Breast epithelium (tissue), 4 donors: ENCODE results near the gene SIAH1. TPM values are rescaled to one million over a fixed set of nuclear protein-coding genes. Genes with fewer than 3 reads are reported as not detected.
"Not testable (repeated sequence)": the region's sequence is repeated elsewhere in the genome, so short reads cannot be mapped to it uniquely, and the experiment has no call there.

Experiments used
- DNase-seq, 2 donors: peaks; one replicate each; pipeline ENCODE4 v3.0.0-alpha.2; 2019; ENCODE audit warnings: low spot score in 2 of 2
- H3K27ac ChIP-seq, 2 donors: fragments of 200-600 bp; sonication (generic) in 1 of 2; one replicate each; pipeline ENCODE4 v1.5.1; 2016 to 2019; ENCODE audit warnings: mild to moderate bottlenecking in 1 of 2
- H3K27me3 ChIP-seq, 2 donors: fragments of 200-600 bp; sonication (generic) in 1 of 2; one replicate each; pipeline versions ENCODE4 v1.5.1 to v1.6.0; 2017 to 2019; ENCODE audit warnings: control low read depth in 1 of 2, mild to moderate bottlenecking in 1 of 2
- H3K36me3 ChIP-seq: fragments of 200-600 bp; one replicate; pipeline ENCODE4 v1.5.1; 2019
- H3K4me1 ChIP-seq, 2 donors: fragments of 200-600 bp; sonication (generic); one replicate each; pipeline ENCODE4 v1.5.1; 2016 to 2019; ENCODE audit warnings: control low read depth in 1 of 2
- H3K4me3 ChIP-seq, 3 donors: fragments of 200-600 bp; sonication (generic); 1 replicate in 2 of 3; 2 replicates in 1 of 3; pipeline ENCODE4 v1.5.1; 2016 to 2019; ENCODE audit warnings: mild to moderate bottlenecking in 3 of 3, moderate library complexity in 2 of 3
- H3K9me3 ChIP-seq, 2 donors: fragments of 200-600 bp; sonication (generic) in 1 of 2; one replicate each; pipeline ENCODE4 v1.5.1; 2016 to 2019; ENCODE audit warnings: control low read depth in 1 of 2
- CTCF ChIP-seq, 3 donors: fragments of 450-650 bp; IDR thresholded peaks; one replicate each; pipeline ENCODE4 v1.5.1; 2016 to 2017; ENCODE audit warnings: antibody characterized with exemption in 3 of 3, mild to moderate bottlenecking in 3 of 3, moderate library complexity in 3 of 3
- POLR2A ChIP-seq: fragments of 450-650 bp; IDR thresholded peaks from one replicate; pipeline ENCODE4 v1.6.1; 2016; ENCODE audit warnings: antibody characterized with exemption, mild to moderate bottlenecking, moderate library complexity
- POLR2AphosphoS5 ChIP-seq, 3 donors: sonication (generic); formaldehyde crosslinking; IDR thresholded peaks; one replicate each; pipeline ENCODE4 v1.6.1; 2017; ENCODE audit warnings: antibody characterized with exemption in 3 of 3
- intact Hi-C: fragments of 100-400 bp; cut with DNase I; formaldehyde crosslinking; loops from one replicate; pipeline ENCODE4 v1.15.1; 2023; ENCODE audit warnings: low total_unique reads
- total RNA-seq, 3 donors: library from RNA; depleted of rRNA; stranded (reverse); fragments of >200 nt; gene quantifications; one replicate each; pipeline ENCODE4 v1.1.0, GENCODE V29; 2016

Gene SIAH1
- total RNA-seq, 3 donors from 2014 or later, result 36.2 to 45.2 (median 44.2) TPM

- Histone ChIP-seq H3K27me3 (no peaks in the 10 kb centered on the region), H3K27ac (no peak overlapping the region), H3K36me3 (no peaks in the 10 kb centered on the region), H3K4me3 (no peak overlapping the region), H3K9me3 (no peaks in the 10 kb centered on the region), H3K4me1 (peaks cover 0 to 28% of the 10 kb centered on the region in 2 donors)
- no peak for TF ChIP-seq POLR2A
- TF ChIP-seq CTCF (IDR thresholded peaks at IDR 0.05), result no peak
- no peak for TF ChIP-seq POLR2AphosphoS5 (IDR thresholded peaks at IDR 0.05)
- no peak for DNase-seq
- intact Hi-C loops, result no loop called here
These were observed 11.0 kb downstream of the SIAH1 start for GRCh38 chr16:48374255-48374654.

DNA sequence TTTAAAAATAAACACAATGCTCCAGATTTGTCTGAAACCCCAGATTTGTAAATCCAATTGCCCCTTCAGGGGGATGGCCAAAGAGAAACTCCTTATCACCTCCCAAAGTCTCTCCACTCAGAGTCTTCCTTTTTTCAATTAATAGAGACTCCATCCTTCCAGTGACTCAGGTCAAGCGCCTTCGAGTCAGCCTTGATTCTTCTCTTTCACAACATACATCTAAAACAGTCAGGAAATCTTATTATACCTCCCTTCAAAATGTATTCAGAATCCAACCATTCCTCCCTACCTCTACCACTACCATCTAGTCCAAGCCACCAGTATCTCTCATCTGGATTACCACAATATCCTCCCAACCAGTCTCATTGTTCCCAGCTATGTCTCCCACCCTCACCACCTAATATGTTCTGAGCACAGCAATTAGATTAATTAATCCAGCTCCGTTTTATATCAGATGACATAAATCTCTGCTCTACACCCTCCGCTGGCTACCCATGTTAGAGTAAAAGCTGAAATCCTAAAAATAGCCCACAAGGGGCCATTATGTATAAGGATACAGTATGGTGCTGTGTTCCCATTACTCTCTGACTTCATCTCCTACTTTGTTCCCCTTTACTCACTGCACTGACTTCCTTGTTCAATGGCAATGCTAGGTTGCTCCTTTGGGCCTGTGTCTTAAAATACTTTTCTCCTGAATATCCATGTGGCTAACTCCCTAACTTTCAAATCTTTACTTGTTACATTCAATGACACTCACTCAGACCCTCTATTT lies 11.8 kb downstream of the SIAH1 start:
- no peak overlapping the region for H3K4me3 ChIP-seq
- H3K36me3 ChIP-seq, result no peaks in the 10 kb centered on the region
- intact Hi-C loops, result no loop called here
- H3K4me1 ChIP-seq, result peaks cover 0 to 22% of the 10 kb centered on the region in 2 donors
- TF ChIP-seq CTCF (IDR thresholded peaks at IDR 0.05), result no peak
- no peak for TF ChIP-seq POLR2AphosphoS5 (IDR thresholded peaks at IDR 0.05)
- no peaks in the 10 kb centered on the region for H3K27me3 ChIP-seq
- DNase-seq, result no peak
- no peak overlapping the region for H3K27ac ChIP-seq
- no peaks in the 10 kb centered on the region for H3K9me3 ChIP-seq

DNA sequence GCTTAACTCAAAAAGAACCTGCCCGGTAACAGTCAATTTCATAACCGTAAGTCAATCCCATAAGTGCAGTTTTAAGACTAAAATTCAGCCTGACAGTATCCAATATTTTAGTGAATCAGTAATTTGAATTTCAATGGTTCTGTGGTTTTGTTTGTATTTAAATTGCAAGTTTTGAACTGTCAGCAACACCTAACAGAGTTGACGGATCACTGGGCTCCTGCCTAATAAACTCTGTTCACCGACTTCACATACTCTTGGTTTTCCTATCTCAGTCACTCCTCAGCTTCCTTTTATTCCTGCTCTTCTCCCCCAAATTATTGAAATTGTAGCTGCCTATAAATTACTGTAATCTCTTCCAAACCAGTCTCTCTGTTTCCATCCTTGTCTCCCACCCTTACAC lies 12.5 kb downstream of the SIAH1 start:
- no peaks in the 10 kb centered on the region for H3K9me3 ChIP-seq
- H3K27me3 ChIP-seq, result no peaks in the 10 kb centered on the region
- no peaks in the 10 kb centered on the region for H3K36me3 ChIP-seq
- no peak for DNase-seq
- no peak for TF ChIP-seq POLR2A
- no peak for TF ChIP-seq CTCF (IDR thresholded peaks at IDR 0.05)
- H3K27ac ChIP-seq, result no peak overlapping the region
- peaks cover 0 to 22% of the 10 kb centered on the region in 2 donors for H3K4me1 ChIP-seq
- no peak overlapping the region for H3K4me3 ChIP-seq
- intact Hi-C loops, result no loop called here

GRCh38 chr16:48371393-48371780 lies 13.8 kb downstream of the SIAH1 start:
- no peak overlapping the region for H3K27ac ChIP-seq
- H3K4me1 ChIP-seq, result peaks cover 5 to 28% of the 10 kb centered on the region in 2 donors
- H3K27me3 ChIP-seq, result no peaks in the 10 kb centered on the region
- H3K4me3 ChIP-seq, result no peak overlapping the region
- intact Hi-C loops, result no loop called here
- TF ChIP-seq CTCF (IDR thresholded peaks at IDR 0.05) (no peak), POLR2AphosphoS5 (IDR thresholded peaks at IDR 0.05) (no peak), POLR2A (no peak)
- H3K36me3 ChIP-seq, result no peaks in the 10 kb centered on the region
- no peaks in the 10 kb centered on the region for H3K9me3 ChIP-seq
- no peak for DNase-seq

DNA sequence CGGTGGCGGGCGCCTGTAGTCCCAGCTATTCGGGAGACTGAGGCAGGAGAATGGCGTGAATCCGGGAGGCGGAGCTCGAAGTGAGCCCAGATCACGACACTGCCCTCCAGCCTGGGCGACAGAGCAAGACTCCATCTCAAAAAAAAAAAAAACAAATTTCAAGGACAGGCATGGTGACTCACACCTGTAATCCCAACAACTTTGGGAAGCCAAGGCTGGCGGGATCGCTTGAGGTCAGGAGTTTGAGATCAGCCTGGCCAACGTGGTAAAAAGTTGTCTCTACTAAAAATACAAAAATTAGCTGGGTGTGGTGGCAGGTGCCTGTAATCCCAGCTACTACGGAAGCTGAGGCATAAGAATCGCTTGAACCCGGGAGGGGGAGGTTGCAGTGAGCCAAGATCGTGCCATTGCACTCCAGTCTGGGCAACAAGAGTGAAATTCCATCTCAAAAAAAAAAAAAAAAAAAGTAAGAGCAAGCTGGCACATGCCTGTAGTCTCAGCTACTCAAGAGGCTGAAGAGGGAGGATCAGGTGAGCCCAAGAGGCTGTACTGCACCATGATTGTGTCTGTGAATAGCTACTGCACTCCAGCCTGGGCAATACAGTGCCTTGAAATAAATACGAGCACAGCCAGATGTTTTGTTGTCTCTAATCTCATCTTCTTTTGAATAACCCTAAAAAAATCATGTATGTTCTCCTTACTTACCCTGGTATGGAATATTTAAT lies 14.4 kb downstream of the SIAH1 start:
- DNase-seq, H3K4me3 ChIP-seq, H3K9me3 ChIP-seq, intact Hi-C loops, H3K27ac ChIP-seq, H3K36me3 ChIP-seq, H3K27me3 ChIP-seq: not testable (repeated sequence)
- H3K4me1 ChIP-seq, result peaks cover 5 to 29% of the 10 kb centered on the region in 2 donors
